HG03064 (cell line): ENCODE measurements around the gene CADM4.
"Not testable (repeated sequence)": the region's sequence is repeated elsewhere in the genome, so short reads cannot be mapped to it uniquely, and the experiment has no call there.

Experiments used
- ATAC-seq: cut with Tn5 transposase; IDR thresholded peaks from one replicate; pipeline ENCODE4 v1.9.1; 2021; ENCODE audit warnings: low read depth; ENCODE audit not compliant: unreplicated experiment

Gene CADM4

GRCh38 chr19:43591904-43592772 is 47.5 kb downstream of the CADM4 start:
- ATAC-seq: no peak

- ATAC-seq: no peak
These were observed 50.0 kb downstream of the CADM4 start for GRCh38 chr19:43589678-43590077.

GRCh38 chr19:43589277-43589676 is 50.4 kb downstream of the CADM4 start:
- ATAC-seq: no peak

GRCh38 chr19:43587029-43587428 is 52.6 kb downstream of the CADM4 start:
- not testable (repeated sequence) for ATAC-seq

GRCh38 chr19:43586346-43586745 is 53.3 kb downstream of the CADM4 start:
- ATAC-seq: no peak

GRCh38 chr19:43584484-43584883 is 55.2 kb downstream of the CADM4 start:
- ATAC-seq: no peak

GRCh38 chr19:43582495-43582894 is 57.2 kb downstream of the CADM4 start:
- ATAC-seq: no peak

- ATAC-seq: no peak
These were observed 58.2 kb downstream of the CADM4 start for GRCh38 chr19:43581467-43581866.

GRCh38 chr19:43578787-43579186 is 60.9 kb downstream of the CADM4 start:
- ATAC-seq: no peak

GRCh38 chr19:43575955-43576878 is 63.4 kb downstream of the CADM4 start:
- no peak for ATAC-seq

- peak; percentile 88 for ATAC-seq
These were observed 64.3 kb downstream of the CADM4 start, which contains the start of the genes PINLYP and XRCC1 for GRCh38 chr19:43575156-43575950. TSS of gene PINLYP (plus strand) at chr19:43575801. CDS start at chr19:43577192, 1,391 bp downstream. TSS of gene XRCC1 (minus strand) at chr19:43575527. CDS start at chr19:43575458, 69 bp downstream.

GRCh38 chr19:43574424-43575155 is 65.1 kb downstream of the CADM4 start:
- no peak for ATAC-seq
